ENCODE measurements around the gene VIPR2. TPM values are rescaled to one million over a fixed set of nuclear protein-coding genes. Genes with fewer than 3 reads are reported as not detected.

VIPR2 gene
- total RNA-seq, 1 experiment from 2014 or later, result not detected

DNA sequence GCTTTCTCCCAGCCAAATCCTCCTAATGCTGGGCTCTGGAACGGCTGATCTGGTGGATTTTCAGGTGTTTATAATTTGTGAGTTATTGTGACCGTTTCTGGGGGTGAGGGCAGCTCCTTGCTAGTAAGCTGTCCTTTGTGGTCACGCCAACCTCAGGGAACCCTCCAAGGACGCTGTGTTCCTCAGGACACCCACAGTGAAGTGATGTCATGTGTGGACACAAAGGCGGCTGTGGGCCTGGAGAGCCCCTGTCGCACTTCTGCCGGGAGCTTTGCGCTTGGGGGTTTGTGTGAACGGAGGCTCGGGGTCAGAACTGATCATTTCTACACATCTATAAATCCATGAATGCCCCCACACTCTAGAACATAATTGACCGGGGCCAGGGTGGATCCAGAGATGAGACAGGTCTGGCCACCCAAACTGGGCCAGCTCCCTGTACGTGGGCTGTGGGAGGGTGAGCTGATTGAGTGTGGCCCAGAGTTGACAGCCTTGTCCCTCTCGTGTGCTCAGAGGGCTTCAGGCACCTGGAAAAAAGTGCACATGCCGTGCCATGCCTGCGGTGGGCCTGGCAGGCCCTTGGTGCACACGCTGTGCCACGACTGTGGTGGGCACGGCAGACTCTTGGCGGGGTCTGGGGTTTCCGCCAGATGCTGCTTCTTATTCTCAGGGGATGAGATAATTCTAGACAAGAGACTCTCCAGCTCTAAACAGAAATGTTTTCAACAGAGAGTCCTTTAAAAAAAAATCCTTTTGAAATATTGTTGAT lies 130.2 kb downstream of the VIPR2 start:
- CTCF ChIA-PET, result no interaction called here

DNA sequence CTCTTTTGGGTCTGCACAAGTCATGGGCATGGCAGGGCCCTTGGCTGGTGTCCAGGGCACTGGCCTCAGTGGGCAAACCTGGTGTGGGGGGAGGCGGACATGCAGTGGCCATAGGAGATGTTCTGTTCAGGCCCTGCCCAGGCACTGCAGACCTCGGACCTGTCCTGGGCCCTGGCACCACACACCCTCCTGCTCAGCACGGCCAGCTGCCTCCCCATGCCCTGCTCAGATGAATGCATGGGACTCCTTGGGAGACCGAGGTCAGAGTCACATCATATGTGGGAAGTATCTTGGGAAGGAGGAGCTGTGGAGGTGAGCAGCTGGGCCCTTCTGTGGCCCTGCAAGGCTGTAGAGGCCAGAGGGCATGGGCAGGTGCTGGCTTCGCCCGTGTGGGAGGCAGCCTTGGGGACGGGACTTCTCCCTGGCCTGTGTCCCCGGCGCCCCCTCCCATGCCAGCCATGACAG lies 130.8 kb downstream of the VIPR2 start:
- ChIA-PET POLR2A (ENCODE audit: unreplicated experiment) (no interaction called here), CTCF (no interaction called here)
- no peak overlapping the region for H2AFZ ChIP-seq
- no peak overlapping the region for H3K4me2 ChIP-seq
- H3K27ac ChIP-seq, result no peak overlapping the region
- no peak overlapping the region for H3K4me3 ChIP-seq
- H3K27me3 ChIP-seq (ENCODE audit: insufficient read depth, low read depth), result peaks cover 86% of the 10 kb centered on the region
- H3K4me1 ChIP-seq (replicated peaks; ENCODE audit: insufficient read depth), result no peaks in the 10 kb centered on the region
- TF ChIP-seq, protein P1, sequence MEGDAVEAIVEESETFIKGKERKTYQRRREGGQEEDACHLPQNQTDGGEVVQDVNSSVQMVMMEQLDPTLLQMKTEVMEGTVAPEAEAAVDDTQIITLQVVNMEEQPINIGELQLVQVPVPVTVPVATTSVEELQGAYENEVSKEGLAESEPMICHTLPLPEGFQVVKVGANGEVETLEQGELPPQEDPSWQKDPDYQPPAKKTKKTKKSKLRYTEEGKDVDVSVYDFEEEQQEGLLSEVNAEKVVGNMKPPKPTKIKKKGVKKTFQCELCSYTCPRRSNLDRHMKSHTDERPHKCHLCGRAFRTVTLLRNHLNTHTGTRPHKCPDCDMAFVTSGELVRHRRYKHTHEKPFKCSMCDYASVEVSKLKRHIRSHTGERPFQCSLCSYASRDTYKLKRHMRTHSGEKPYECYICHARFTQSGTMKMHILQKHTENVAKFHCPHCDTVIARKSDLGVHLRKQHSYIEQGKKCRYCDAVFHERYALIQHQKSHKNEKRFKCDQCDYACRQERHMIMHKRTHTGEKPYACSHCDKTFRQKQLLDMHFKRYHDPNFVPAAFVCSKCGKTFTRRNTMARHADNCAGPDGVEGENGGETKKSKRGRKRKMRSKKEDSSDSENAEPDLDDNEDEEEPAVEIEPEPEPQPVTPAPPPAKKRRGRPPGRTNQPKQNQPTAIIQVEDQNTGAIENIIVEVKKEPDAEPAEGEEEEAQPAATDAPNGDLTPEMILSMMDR (conservative IDR thresholded peaks at IDR 0.05), result no peak
- no peak for TF ChIP-seq EZH2 (IDR thresholded peaks at IDR 0.05; ENCODE audit: low read depth)
- no peak for DNase-seq
- H4K20me1 ChIP-seq (ENCODE audit: insufficient read depth), result no peaks in the 10 kb centered on the region
- intact Hi-C loops (cut with micrococcal nuclease; ENCODE audit: unreplicated experiment), result no loop called here
- H3K36me3 ChIP-seq (ENCODE audit: low read depth), result no peaks in the 10 kb centered on the region
- no peaks in the 10 kb centered on the region for H3K9me3 ChIP-seq (ENCODE audit: insufficient read depth, low read depth)
- no peaks in the 10 kb centered on the region for H3K79me2 ChIP-seq (ENCODE audit: low read depth)
- H3K9me2 ChIP-seq (ENCODE audit: insufficient read depth), result no peaks in the 10 kb centered on the region
- no TSS peak for BruUV-seq (replicated peaks)
- no peaks in the 10 kb centered on the region for H3F3A ChIP-seq (ENCODE audit: insufficient read depth, low read depth)

More for the DNA sequence above, 130.2 kb downstream of the VIPR2 start:
- no peak overlapping the region for H3K4me2 ChIP-seq
- no peaks in the 10 kb centered on the region for H3K79me2 ChIP-seq (ENCODE audit: low read depth)
- no peaks in the 10 kb centered on the region for H3K9me3 ChIP-seq (ENCODE audit: insufficient read depth, low read depth)
- H4K20me1 ChIP-seq (ENCODE audit: insufficient read depth), result no peaks in the 10 kb centered on the region
- H3K27me3 ChIP-seq (ENCODE audit: insufficient read depth, low read depth), result peaks cover 84% of the 10 kb centered on the region
- H3K9me2 ChIP-seq (ENCODE audit: insufficient read depth), result no peaks in the 10 kb centered on the region
- intact Hi-C loops (cut with micrococcal nuclease; ENCODE audit: unreplicated experiment), result no loop called here
- no peaks in the 10 kb centered on the region for H3F3A ChIP-seq (ENCODE audit: insufficient read depth, low read depth)
- no peak for DNase-seq
- no peak overlapping the region for H2AFZ ChIP-seq
- H3K36me3 ChIP-seq (ENCODE audit: low read depth), result no peaks in the 10 kb centered on the region
- no peak overlapping the region for H3K4me3 ChIP-seq
- H3K4me1 ChIP-seq (replicated peaks; ENCODE audit: insufficient read depth), result no peaks in the 10 kb centered on the region
- no peak for TF ChIP-seq EZH2 (IDR thresholded peaks at IDR 0.05; ENCODE audit: low read depth)
- TF ChIP-seq, protein P1 (conservative IDR thresholded peaks at IDR 0.05), result no peak
- POLR2A ChIA-PET (ENCODE audit: unreplicated experiment), result no interaction called here
- no TSS peak for BruUV-seq (replicated peaks)
- no peak overlapping the region for H3K27ac ChIP-seq

DNA sequence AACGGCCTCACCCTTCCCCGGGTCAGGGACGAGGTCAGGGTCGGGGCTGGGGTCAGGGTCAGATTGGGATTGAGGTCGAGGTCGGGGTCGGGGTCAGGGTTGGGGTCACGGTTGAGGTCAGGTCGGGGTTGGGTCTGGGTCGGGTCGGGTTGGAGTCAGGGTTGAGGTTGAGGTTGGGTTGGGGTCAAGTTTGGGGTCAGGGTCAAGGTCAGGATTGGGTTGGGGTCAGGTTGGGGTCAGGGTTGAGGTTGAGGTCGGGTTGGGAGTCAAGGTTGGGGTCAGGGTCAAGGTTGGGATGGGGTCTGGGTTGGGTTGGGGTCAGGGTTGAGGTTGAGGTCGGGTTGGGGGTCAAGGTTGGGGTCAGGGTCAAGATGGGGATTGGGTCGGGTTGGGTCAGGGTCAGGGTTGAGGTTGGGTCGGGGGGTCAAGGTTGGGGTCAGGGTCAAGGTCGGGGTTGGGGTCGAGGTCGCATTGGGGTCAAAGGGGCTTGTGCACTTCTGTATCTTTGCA lies 131.4 kb downstream of the VIPR2 start:
- Histone ChIP-seq H3K4me2 (no peak overlapping the region), H3K79me2 (ENCODE audit: low read depth) (no peaks in the 10 kb centered on the region), H2AFZ (no peak overlapping the region), H3K4me1 (replicated peaks; ENCODE audit: insufficient read depth) (no peaks in the 10 kb centered on the region), H3K36me3 (ENCODE audit: low read depth) (no peaks in the 10 kb centered on the region), H3K4me3 (no peak overlapping the region), H3K27me3 (ENCODE audit: insufficient read depth, low read depth) (peaks cover 92% of the 10 kb centered on the region), H3K27ac (no peak overlapping the region), H3F3A (ENCODE audit: insufficient read depth, low read depth) (no peaks in the 10 kb centered on the region), H3K9me3 (ENCODE audit: insufficient read depth, low read depth) (no peaks in the 10 kb centered on the region), H4K20me1 (ENCODE audit: insufficient read depth) (no peaks in the 10 kb centered on the region), H3K9me2 (ENCODE audit: insufficient read depth) (no peaks in the 10 kb centered on the region)
- DNase-seq, result no peak
- TF ChIP-seq, protein P1 (conservative IDR thresholded peaks at IDR 0.05), result no peak
- no peak for TF ChIP-seq EZH2 (IDR thresholded peaks at IDR 0.05; ENCODE audit: low read depth)
- no TSS peak for BruUV-seq (replicated peaks)
- ChIA-PET POLR2A (ENCODE audit: unreplicated experiment) (no interaction called here), CTCF (no interaction called here)
- intact Hi-C loops (cut with micrococcal nuclease; ENCODE audit: unreplicated experiment), result no loop called here
